Activated naive CD4-positive, alpha-beta T cell treated with anti-CD3 and anti-CD28 coated beads for 36 hours (primary cell): ENCODE data around the gene PLCL2. TPM values are rescaled to one million over a fixed set of nuclear protein-coding genes. Genes with fewer than 3 reads are reported as not detected.

ENCODE experiments used
- CTCF ChIA-PET: fragments of 350-600 bp; sonication (Branson Sonifier 250); formaldehyde crosslinking; loops from one replicate; lab custom pipeline; 2021; ENCODE audit warnings: antibody characterized with exemption; lab: Charles Lee
- DNase-seq: peaks from one replicate; pipeline ENCODE4 v3.0.0-alpha.2; 2020
- H3K27ac Mint-ChIP-seq: one replicate; pipeline ENCODE4 v1.8.0; 2021; ENCODE audit warnings: mild to moderate bottlenecking, mixed read lengths
- H3K27me3 Mint-ChIP-seq: one replicate; pipeline ENCODE4 v1.8.0; 2021; ENCODE audit warnings: low read depth, mixed read lengths
- H3K36me3 Mint-ChIP-seq: one replicate; pipeline ENCODE4 v1.8.0; 2021; ENCODE audit warnings: low read depth, mixed read lengths
- H3K4me1 Mint-ChIP-seq: one replicate; pipeline ENCODE4 v1.8.0; 2021; ENCODE audit warnings: low read depth, mixed read lengths
- H3K4me3 Mint-ChIP-seq: one replicate; pipeline ENCODE4 v1.8.0; 2021; ENCODE audit warnings: mild to moderate bottlenecking, moderate library complexity, mixed read lengths
- H3K9me3 Mint-ChIP-seq: one replicate; pipeline ENCODE4 v1.8.0; 2021; ENCODE audit warnings: mixed read lengths
- intact Hi-C: fragments of 100-400 bp; cut with micrococcal nuclease; formaldehyde crosslinking; loops from one replicate; pipeline ENCODE4 v1.15.1; 2023
- total RNA-seq, 2 experiments: library from RNA; stranded (reverse); gene quantifications; one replicate each; pipeline ENCODE4 v1.2.3, GENCODE V29; 2021

PLCL2 gene
- total RNA-seq = 10 to 100 TPM; 19.9 to 20.5 TPM

DNA sequence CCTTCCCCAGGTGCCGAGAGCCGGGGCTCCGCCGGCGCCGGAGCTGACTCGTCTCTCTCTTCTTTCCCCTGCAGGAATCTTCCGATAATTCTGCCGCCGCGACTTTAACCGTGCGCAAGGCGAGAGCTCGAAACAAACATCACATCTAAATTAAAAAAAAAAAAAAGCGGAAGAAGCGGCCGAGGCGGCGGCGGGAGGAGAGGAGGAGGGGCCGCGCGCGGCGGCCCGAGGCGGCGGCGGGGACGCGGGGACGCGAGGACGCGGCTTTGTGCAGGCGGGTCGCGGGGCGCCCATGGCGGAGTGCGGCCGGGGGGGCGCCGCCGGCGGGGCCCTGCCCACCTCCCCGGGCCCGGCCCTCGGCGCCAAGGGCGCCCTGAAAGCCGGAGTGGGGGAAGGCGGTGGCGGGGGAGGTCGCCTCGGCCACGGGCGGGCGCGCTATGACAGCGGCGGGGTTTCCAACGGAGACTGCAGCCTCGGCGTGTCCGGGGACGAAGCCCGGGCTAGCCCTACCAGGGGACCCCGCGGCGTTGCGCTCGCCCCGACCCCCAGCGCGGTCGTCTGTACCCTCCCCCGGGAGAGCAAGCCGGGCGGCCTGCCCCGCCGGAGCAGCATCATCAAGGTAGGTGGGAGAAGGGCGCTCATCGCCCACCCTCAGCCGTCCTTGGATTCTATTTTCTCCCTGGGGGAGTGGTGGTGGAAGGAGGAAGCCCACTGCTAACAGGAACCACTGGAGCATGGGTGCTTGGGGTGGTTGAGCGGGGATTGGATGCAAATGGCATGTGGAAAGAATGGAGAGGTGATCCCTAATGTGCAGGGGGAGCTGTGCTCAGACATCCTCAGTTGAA is at the start of gene PLCL2:
PLCL2 (plus strand) TSS at position 208 of the 845 bp plus-strand sequence; CDS start at position 293, 85 bp downstream.
- CTCF ChIA-PET = interaction anchor here (0.9 to 2.2 kb wide), 15 partner anchors 11 to 350 kb away, joined by 3 to 10 read pairs (median 4); no protein-coding TSS in a partner anchor
- H3K27ac Mint-ChIP-seq = peak within 1 kb of the TSS; percentile 96
- H3K27me3 Mint-ChIP-seq = no peaks in the 10 kb centered on the region
- H3K4me1 Mint-ChIP-seq = peaks cover 22% of the 10 kb centered on the region
- H3K4me3 Mint-ChIP-seq = peak within 1 kb of the TSS; percentile 93
- H3K9me3 Mint-ChIP-seq = no peaks in the 10 kb centered on the region
- H3K36me3 Mint-ChIP-seq = peaks cover 1% of the 10 kb centered on the region
- intact Hi-C loops = loop anchor here (1.0 to 10.0 kb wide), 9 partner anchors 32 to 1560 kb away; partner anchors contain the start of genes SATB1 and TBC1D5
- DNase-seq = peak; percentile 70

DNA sequence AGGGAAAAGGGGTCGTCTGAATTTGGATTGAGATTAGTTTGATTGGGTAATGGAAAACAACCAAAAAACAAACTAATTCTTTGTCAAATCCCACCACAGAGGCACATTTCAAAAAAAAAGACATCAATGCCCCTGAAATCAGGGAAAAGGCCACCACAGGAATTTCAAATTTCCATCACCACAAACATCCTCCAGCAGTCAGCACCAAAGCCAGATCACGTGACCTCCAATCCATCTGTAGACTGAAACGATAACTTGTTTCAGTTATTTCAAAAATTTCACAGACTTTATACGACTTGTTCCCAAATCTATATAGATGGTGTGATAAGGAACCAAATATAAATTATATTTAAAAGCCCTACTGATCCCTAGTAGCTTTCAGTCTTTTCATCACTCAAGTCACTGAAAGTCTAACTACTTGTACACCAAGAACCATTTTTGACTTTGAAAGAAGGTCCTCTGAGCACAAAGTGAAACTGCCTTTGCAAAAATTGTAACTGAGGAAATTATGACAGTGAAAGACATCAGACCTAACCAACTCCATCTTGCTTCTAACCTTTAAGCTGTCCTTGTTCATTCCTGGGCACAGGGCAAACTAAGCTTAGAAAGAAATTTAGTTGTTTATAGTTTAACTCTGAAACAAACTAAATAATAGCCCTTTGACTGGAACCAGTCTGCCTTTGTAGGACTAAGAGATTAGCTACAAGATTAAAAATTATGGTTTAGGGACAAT is 48.1 kb upstream of the PLCL2 start:
- Mint-ChIP-seq H3K9me3 (no peaks in the 10 kb centered on the region), H3K4me1 (peaks cover 38% of the 10 kb centered on the region), H3K27ac (no peak overlapping the region), H3K36me3 (no peaks in the 10 kb centered on the region), H3K27me3 (no peaks in the 10 kb centered on the region), H3K4me3 (no peak overlapping the region)
- CTCF ChIA-PET = interaction anchor here (0.6 to 0.8 kb wide), 2 partner anchors 8 to 393 kb away, joined by 3 read pairs; no protein-coding TSS in a partner anchor
- DNase-seq = no peak
- intact Hi-C loops = loop anchor here (5.0 kb wide), 1 partner anchor 101 kb away; no protein-coding TSS in a partner anchor

DNA sequence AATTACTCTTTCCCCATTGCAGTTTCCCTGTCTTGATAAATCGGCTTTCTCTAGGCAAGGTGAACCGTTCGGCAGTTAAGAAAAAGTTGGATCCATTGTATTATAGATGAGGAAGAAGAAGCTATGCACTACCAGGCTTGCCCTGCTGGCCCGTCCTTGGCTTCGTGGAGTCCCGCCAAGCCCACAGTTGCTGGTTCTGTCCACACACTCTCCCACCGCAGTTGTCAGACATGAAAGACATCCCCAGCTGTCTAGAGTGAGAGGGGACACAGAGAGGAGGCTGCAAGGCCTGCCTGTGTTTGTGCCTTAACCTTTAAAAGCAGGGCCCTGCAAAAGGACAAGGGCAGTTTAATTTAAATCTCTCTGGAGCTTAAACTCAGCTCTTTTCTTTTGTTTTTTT is 47.2 kb upstream of the PLCL2 start:
- Mint-ChIP-seq H3K9me3 (no peaks in the 10 kb centered on the region), H3K27ac (no peak overlapping the region), H3K36me3 (no peaks in the 10 kb centered on the region), H3K4me1 (peaks cover 46% of the 10 kb centered on the region), H3K4me3 (no peak overlapping the region), H3K27me3 (no peaks in the 10 kb centered on the region)
- intact Hi-C loops = loop anchor here (5.0 kb wide), 1 partner anchor 100 kb away; no protein-coding TSS in a partner anchor
- CTCF ChIA-PET = interaction anchor here (0.7 to 0.9 kb wide), 3 partner anchors 9 to 264 kb away, joined by 3 to 4 read pairs (median 3); no protein-coding TSS in a partner anchor
- DNase-seq = no peak

DNA sequence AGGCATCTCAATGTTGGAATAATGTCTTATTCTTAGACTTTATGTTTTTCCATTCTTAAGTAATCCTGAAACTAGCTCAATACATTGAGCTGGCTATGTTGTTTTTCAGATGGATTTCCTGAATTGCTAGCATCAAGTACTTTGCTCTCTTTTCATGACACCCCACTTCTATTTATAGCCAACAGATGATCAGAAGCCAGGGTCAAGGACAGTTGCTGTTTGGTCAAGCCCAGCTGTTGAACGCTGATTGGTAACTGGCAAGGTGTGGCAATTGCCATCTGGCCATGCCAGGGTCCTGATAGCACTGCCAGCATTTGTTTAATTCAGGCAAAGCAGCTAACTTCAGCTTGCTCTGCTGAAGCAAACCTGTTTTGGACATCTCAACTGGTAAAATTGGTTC is 46.2 kb upstream of the PLCL2 start:
- no peaks in the 10 kb centered on the region for H3K9me3 Mint-ChIP-seq
- no peaks in the 10 kb centered on the region for H3K27me3 Mint-ChIP-seq
- no peak overlapping the region for H3K27ac Mint-ChIP-seq
- H3K36me3 Mint-ChIP-seq = no peaks in the 10 kb centered on the region
- peaks cover 54% of the 10 kb centered on the region for H3K4me1 Mint-ChIP-seq
- CTCF ChIA-PET = interaction anchor here (0.6 to 0.9 kb wide), 3 partner anchors 10 to 225 kb away, joined by 3 to 4 read pairs (median 3); no protein-coding TSS in a partner anchor
- H3K4me3 Mint-ChIP-seq = no peak overlapping the region
- intact Hi-C loops = loop anchor here (5.0 kb wide), 1 partner anchor 99 kb away; no protein-coding TSS in a partner anchor
- DNase-seq = no peak

DNA sequence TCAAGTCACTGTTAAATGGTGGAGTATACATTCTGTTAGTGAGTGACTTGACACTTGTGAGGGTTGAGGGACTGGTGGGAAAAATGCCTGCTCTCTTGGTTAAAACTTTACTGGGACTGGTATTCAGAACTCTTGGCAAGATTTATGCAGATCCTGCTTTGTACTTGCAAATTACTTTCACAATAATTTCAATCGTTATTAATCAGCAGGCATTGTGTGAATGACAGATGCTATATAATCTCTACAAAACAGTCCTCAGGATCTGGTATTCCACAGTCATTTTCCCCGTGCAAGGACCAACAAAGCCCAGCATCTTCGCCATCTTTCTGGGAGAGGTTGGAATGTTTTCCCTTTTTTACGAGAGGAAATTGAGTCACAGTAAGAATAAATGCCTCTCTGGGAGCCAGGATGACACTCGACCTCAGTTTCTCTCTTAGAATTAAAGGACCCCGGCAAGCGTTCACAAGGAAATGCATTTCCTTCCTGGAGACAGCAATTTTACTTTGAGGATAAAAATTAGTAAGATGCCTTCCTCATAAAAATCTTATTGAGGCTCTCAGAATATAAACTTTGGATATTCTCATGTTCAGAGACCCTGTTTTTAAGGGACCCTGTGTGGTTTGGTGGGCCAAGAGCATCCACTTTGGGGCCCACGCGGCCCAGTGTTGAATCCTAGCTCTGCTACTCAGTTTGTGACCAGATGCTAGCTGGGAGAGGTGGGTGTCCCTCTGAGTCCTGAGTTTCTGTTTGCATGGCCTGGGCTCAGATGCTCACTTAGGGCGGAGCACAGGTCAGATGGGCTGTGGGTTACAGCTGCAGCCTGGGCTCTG is 45.3 kb upstream of the PLCL2 start:
- intact Hi-C loops = loop anchor here (5.0 kb wide), 3 partner anchors 98 to 532 kb away; partner anchors contain the start of gene RFTN1
- Mint-ChIP-seq H3K36me3 (no peaks in the 10 kb centered on the region), H3K9me3 (no peaks in the 10 kb centered on the region), H3K27ac (no peak overlapping the region), H3K27me3 (no peaks in the 10 kb centered on the region), H3K4me1 (peaks cover 63% of the 10 kb centered on the region), H3K4me3 (no peak overlapping the region)
- CTCF ChIA-PET = interaction anchor here (0.6 kb wide), 1 partner anchor 39 kb away, joined by 3 read pairs; no protein-coding TSS in a partner anchor
- DNase-seq = no peak

DNA sequence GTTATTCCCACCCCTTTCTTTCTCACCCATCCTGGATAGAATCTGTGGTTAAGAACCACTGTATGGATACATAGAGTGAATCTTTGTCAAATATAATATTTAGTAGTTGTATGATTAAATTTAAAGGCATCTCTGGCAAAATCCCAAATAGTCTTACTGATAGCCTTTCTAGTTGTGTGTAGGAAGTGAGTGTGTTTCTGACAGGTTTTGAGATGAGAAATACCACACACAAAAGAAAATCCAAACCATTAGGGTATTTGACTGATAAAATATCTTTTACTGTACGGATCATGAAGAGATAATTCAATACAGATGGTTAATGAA is 44.7 kb upstream of the PLCL2 start:
- Mint-ChIP-seq H3K27me3 (no peaks in the 10 kb centered on the region), H3K4me1 (peaks cover 63% of the 10 kb centered on the region), H3K27ac (no peak overlapping the region), H3K36me3 (no peaks in the 10 kb centered on the region), H3K4me3 (no peak overlapping the region), H3K9me3 (no peaks in the 10 kb centered on the region)
- intact Hi-C loops = loop anchor here (5.0 kb wide), 2 partner anchors 328 to 533 kb away; partner anchors contain the start of gene RFTN1
- CTCF ChIA-PET = no interaction called here
- DNase-seq = no peak

DNA sequence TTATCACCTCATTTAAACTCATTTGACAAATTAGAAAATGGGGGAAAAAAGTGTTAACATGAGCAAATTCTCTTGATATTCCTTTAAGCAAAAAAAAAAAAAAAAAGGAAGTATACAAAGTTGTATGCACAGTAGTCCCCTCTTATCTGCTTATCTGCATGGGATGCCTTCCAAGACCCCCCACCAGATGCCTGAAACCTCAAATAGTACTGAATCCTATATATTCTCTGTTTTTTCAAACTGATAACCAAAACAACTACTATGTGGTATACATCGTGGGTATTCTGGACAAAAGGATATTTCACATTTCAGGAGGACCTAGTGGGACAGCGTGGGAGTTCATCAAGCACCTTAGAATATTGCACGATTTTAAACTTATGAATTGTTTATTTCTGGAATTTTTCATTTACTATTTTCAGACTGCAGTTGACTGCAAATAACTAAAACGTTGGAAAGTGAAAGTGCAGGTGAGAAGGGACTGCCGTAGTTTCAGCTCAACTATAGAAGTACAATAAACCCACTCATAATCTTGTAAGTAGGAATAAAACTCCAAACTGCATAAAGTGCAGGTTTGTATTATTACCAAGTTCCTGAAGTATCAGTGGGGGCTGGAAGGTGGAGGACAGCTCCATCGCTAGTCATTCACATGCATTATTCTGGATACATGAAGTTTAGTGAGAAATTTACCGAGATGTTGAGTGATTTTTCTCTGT is 43.6 kb upstream of the PLCL2 start:
- peak overlapping the region; percentile 93 for H3K27ac Mint-ChIP-seq
- intact Hi-C loops = loop anchor here (1.0 to 5.0 kb wide), 3 partner anchors 17 to 534 kb away; partner anchors contain the start of gene RFTN1
- H3K4me1 Mint-ChIP-seq = peaks cover 67% of the 10 kb centered on the region
- CTCF ChIA-PET = interaction anchor here (1.2 to 1.7 kb wide), 2 partner anchors 12 to 49 kb away, joined by 3 to 6 read pairs; no protein-coding TSS in a partner anchor
- H3K4me3 Mint-ChIP-seq = peak overlapping the region; percentile 60
- H3K9me3 Mint-ChIP-seq = no peaks in the 10 kb centered on the region
- DNase-seq = no peak
- H3K36me3 Mint-ChIP-seq = no peaks in the 10 kb centered on the region
- H3K27me3 Mint-ChIP-seq = no peaks in the 10 kb centered on the region

DNA sequence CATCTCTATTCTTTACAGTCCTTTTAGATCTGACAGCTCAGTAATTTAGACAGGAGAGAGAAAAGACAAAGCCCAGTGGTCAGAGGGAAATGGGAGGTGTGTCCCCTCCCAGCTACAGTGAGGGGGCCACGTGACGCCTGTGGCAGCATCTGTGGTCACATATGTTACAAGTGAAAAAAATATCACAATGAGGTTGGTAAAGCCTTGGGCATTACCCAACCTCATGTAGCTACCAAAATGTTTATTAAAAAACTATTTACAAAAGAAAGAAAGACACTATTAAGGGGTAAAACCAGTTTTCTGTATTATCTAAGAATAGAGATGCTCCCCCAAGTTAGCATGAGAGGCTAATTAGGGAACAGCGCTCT is 42.9 kb upstream of the PLCL2 start:
- Mint-ChIP-seq H3K9me3 (no peaks in the 10 kb centered on the region), H3K27me3 (no peaks in the 10 kb centered on the region), H3K4me3 (peak overlapping the region; percentile 60), H3K27ac (peak overlapping the region; percentile 93), H3K36me3 (no peaks in the 10 kb centered on the region), H3K4me1 (peaks cover 72% of the 10 kb centered on the region)
- peak; percentile 44 for DNase-seq
- intact Hi-C loops = loop anchor here (1.0 to 5.0 kb wide), 11 partner anchors 8 to 535 kb away; partner anchors contain the start of gene RFTN1
- CTCF ChIA-PET = interaction anchor here (1.2 to 1.7 kb wide), 3 partner anchors 13 to 49 kb away, joined by 3 to 6 read pairs (median 6); partner anchors contain the start of gene PLCL2

DNA sequence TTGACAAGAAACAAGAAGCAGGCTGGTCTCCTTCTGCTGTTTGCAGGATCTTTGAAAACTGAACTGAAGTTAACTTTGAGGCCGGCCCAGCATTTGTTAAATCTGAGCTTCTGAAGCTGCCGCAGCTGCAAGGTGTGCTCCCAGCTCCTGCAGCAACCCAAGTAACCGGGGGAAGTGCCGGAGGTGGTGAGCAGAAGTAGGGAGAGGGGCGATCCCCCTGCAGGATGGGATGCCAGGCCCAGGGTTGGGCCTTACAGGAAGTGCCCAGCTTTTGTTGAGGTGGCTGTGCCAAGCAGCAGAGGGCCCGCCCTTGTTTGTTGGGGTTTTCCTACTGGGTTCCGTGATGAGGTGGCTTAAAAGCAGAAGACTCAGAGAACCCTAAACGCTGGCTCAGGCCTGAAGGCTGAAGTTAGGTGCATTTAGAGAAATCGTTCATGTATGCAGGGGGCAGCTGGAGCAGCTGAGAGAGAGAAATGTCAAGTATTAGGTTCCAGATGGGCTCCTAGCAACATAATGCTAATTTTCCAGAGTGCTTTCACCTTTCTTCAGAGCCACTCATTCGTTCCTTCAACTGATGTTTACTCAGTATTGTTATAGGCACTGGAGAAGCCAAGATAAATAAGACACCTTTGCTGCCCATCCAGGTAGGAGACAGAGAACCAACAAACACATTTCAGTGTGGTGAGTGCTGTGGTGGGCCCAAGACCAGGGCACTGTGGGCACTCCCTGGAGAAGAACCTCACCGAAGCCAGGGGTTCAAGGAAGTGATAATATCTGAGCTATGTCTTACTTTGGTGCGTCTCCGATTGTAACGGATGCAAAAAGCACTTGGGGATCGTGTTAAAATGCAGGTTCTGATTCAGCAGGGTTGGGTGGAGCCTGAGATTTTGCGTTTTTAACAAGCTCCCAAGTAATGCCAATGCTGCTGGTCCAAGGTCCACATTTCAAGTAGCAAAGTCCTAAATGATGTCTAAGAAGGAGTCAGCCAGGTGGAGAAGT is 42.2 kb upstream of the PLCL2 start:
- Mint-ChIP-seq H3K27me3 (no peaks in the 10 kb centered on the region), H3K4me3 (peak overlapping the region; percentile 72), H3K36me3 (no peaks in the 10 kb centered on the region), H3K4me1 (peaks cover 68% of the 10 kb centered on the region), H3K9me3 (no peaks in the 10 kb centered on the region), H3K27ac (peak overlapping the region; percentile 93)
- peak; percentile 91 for DNase-seq
- CTCF ChIA-PET = interaction anchor here (0.6 to 1.7 kb wide), 4 partner anchors 14 to 47 kb away, joined by 3 to 6 read pairs (median 6); partner anchors contain the start of gene PLCL2
- intact Hi-C loops = loop anchor here (1.0 to 5.0 kb wide), 10 partner anchors 8 to 535 kb away; partner anchors contain the start of gene RFTN1

DNA sequence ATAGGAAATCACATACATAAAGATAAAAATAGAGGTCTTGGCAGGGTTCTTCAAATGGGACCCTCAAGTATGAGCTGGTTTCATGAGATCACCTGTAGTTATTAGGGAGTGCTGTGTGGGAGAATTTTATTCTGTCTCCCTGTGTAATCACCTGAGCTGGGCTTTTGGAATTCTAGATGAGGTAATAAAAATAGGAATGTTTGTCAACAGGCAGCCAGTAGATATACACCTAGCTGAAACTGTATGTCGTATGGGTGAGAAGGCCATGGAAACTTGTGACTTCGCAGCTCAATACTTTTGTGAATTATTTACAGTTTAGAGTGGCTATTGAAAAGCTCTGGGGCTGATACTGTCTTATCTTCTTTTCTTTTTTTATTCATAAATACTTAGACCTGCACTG is 40.5 kb upstream of the PLCL2 start:
- intact Hi-C loops = loop anchor here (5.0 kb wide), 2 partner anchors 332 to 537 kb away; partner anchors contain the start of gene RFTN1
- DNase-seq = no peak
- Mint-ChIP-seq H3K27ac (no peak overlapping the region), H3K4me3 (no peak overlapping the region), H3K9me3 (no peaks in the 10 kb centered on the region), H3K36me3 (no peaks in the 10 kb centered on the region), H3K4me1 (peaks cover 65% of the 10 kb centered on the region), H3K27me3 (no peaks in the 10 kb centered on the region)
- CTCF ChIA-PET = interaction anchor here (1.4 to 1.6 kb wide), 2 partner anchors 11 to 15 kb away, joined by 4 to 5 read pairs; no protein-coding TSS in a partner anchor
